NOMO-1 (cell line): Measurements from ENCODE around the gene PRR22.
"Not testable (repeated sequence)": the region's sequence is repeated elsewhere in the genome, so short reads cannot be mapped to it uniquely, and the experiment has no call there.

Experiments
- DNase-seq, 2 experiments: peaks; one replicate each; lab custom pipeline; 2025; ENCODE audit not compliant: unreplicated experiment in 2 of 2; lab: John Stamatoyannopoulos, UW

The PRR22 gene

GRCh38 chr19:5762608-5763217, 21.8 kb downstream of the PRR22 start:
- DNase-seq = no peak

DNA sequence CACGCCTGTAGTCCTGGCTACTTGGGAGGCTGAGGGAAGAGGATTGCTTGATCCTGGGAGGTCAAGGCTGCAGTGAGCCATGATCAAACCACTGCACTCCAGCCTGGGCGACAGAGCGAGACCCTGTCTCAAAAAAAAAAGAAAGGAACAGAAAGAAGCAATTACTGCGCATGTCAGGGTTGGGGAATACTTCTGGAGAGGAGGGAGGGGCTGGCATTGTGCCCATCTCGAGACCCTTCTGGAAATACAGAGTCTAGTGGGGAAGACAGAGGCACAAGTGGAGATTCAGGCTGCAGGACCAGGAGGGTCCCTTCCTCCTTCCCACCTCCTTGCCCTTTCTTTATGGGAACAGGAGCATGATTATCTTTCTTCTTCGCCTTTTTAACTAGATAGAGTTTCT, 30.8 kb downstream of the PRR22 start:
- no peak for DNase-seq

DNA sequence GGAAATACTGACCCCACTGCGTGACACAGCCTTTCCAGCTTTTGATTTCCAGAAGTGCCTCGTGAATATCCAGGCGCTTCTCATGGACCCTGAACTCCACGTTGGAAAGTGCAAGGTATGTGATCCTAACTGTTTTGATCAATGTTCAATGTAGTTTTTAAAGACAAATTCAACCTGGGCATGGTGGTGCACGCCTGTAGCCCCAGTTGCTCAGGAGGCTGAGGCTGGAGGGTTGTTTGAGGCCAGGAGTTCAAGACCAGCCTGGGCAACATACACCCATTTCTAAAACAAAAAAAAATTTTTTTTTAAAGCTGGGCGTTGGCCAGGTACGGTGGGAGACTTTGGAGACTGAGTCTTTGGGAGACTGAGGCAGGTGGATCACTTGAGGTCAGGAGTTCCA, 32.8 kb downstream of the PRR22 start:
- DNase-seq = no peak

GRCh38 chr19:5749505-5749904, 35.0 kb downstream of the PRR22 start:
- DNase-seq = no peak

DNA sequence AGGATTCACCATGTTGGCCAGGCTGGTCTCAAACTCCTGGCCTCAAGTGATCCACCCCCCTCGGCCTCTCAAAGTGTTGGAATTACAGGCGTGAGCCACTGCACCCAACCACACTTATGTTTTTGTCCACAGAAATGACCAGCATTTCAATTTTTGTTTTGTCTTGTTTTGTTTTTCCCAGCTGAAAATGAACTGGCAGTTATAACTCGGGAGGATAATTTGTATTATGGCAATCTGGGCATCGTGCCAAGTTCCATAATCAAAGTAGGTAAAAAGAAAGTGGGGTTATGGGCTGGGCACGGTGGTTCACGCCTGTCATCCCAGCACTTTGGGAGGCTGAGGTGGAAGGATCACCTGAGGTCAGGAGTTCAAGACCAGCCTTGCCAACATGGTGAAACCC, 35.6 kb downstream of the PRR22 start:
- DNase-seq = not testable (repeated sequence)

- not testable (repeated sequence) for DNase-seq
These were observed 39.5 kb downstream of the PRR22 start for GRCh38 chr19:5744999-5745398.

DNA sequence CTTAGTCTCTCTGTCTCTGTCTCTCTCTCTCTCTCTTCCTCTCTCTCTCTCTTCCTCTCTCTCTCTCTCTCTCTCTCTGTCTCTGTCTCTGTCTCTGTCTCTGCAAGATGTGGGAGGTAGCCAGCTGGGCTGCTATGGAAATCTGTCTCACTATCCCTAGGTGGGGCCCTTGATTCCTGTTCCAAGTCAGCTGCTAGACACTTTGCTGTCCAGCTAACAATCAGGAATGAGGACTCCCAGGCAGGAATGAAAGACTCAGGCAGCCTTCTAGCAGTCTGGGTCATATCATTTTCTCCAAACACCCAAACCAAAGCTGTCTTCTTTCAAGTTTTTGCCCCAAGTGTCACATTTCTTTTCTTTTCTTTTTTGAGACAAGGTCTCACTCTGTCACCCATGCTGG, 40.9 kb downstream of the PRR22 start:
- no peak for DNase-seq

GRCh38 chr19:5742051-5742450, 42.5 kb downstream of the PRR22 start:
- DNase-seq = no peak

GRCh38 chr19:5738423-5738822, 46.1 kb downstream of the PRR22 start:
- no peak for DNase-seq

GRCh38 chr19:5733172-5733571, 51.4 kb downstream of the PRR22 start:
- not testable (repeated sequence) for DNase-seq
